Dedifferentiated amniotic fluid mesenchymal stem cell (primary cell): ENCODE measurements around the gene SLC20A1.
A peak's percentile ranks its signal among the peaks of the same experiment; 100 is the strongest.
"Not testable (repeated sequence)": the region's sequence is repeated elsewhere in the genome, so short reads cannot be mapped to it uniquely, and the experiment has no call there.

Experiments used
- DNase-seq: peaks from one replicate; pipeline ENCODE4 v3.0.0-alpha.2; 2016; ENCODE audit errors: extremely low spot score

The SLC20A1 gene

DNA sequence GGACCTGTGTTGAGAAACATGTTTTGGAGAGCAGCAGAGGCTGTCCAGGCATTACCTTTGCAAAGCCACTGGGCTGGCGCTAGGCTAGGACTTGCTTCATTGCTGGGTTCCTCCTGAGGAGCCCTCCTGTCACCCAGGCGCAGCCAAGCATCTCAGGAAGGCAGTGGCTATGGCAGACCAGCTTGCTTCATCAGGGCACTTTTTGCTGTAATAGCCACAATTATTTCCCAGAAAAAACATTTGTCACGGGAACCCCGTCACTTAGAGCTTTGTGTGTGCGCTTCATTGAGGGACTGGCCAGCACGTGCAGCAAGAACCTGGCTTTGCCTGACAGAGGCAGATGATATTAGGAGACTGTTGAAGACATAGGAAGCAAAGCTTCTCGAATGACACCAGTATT is 36.4 kb downstream of the SLC20A1 start:
- DNase-seq: no peak

DNA sequence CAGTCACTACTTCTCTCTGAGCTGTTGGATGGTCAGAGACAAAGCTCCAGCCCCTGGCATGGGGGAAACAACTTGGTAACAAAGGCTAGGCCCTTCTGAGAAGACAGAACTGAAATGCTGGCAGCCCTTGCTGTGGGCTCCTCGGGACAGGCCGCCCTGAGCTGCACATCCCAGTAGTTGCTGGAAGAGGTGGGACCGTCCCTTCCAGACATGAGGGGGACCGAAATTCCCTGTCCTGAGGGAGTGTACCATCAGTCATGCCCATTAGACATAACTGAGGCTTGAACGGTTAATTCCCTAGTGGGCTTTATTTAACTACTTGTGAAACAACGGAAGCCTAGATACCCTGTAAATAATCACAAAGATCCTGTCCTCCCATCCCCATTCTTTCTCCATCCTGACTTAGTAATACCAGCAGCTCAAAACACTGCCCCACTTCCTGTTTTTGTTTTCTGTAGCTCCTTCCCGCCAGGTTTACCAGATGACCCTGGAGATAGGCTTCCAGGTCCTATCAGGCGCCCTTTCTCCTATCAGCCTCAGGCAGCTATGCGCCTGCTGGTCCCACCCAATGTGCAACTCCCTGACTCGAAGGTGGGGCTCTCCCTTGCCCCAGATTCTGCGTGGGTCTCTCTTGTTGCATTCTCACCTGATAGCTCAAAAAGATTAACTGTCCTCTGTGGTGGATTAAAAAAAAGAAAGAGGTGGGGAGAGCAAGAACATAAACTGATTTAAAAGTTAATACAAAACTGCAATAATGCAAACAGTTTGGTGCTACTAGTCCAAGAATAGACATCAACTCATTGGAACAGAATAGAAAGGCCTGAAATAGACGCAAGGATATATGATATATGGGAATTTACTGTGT is 38.0 kb downstream of the SLC20A1 start:
- DNase-seq: no peak

- no peak for DNase-seq
These were observed 38.7 kb downstream of the SLC20A1 start for GRCh38 chr2:112684415-112684775.

- DNase-seq: no peak
These were observed 39.6 kb downstream of the SLC20A1 start for GRCh38 chr2:112685271-112685884.

GRCh38 chr2:112686348-112687217 is 40.8 kb downstream of the SLC20A1 start:
- DNase-seq: no peak

DNA sequence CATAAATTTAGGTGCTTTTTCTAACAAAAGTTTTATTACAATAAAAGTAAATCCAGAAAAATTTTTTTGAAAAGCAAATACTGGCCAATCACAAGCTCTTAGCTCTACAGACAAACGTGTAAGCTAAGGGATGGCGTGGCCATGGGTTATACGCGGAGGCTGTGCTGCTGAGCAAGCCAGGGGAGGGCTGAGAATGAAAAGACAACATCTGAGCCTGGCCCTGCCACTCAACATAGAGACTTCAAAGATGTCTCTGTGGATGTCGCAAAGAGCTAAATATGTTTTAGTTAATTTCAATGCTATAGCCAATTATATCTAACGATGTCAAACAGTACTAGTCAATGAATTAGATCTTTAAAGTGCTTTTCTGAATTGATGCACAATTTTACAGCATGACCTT is 41.8 kb downstream of the SLC20A1 start:
- DNase-seq: no peak

GRCh38 chr2:112688086-112688880 is 42.5 kb downstream of the SLC20A1 start:
- no peak for DNase-seq

- peak; percentile 39 for DNase-seq
These were observed 45.2 kb downstream of the SLC20A1 start for GRCh38 chr2:112690853-112691401.

DNA sequence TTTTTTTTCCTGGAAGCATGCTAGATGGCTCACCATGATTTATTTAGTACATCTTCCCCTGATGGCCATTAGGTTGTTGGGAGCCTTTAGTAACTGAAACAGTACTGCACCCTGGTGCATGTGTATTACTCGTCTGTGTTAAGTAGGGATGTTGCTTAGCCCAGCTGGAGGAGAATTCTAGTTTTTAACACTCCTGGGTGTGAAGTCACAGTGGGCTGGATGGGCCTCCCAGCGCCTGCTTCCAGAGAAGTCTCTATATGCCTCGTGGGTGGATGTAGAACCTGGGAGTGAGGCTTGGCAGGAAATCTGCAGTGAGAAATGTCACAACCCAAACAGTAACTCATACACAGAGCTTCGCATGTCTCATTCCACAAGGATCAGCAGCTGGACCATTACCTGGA is 46.1 kb downstream of the SLC20A1 start:
- DNase-seq: no peak

DNA sequence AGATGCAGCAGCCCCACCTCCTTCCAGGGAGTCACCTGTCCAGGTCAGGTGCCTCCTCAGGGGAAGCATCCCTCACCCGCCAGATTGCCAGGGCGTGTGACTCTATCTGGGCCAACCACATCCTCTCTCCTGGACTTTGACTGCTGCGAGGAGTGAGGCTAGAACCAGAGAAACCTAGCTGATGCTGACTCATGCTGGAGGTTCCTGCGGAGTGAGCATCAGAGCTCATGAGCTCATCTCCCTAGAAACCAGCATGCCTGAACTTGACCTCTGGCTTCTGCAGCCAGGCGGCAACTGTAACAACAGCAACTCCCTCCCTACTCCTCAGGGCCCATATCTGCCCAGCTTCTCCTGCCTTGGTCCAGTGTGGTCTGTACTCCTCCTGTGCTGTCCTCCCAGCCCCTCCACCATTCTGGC is 46.8 kb downstream of the SLC20A1 start:
- DNase-seq: peak; percentile 76

DNA sequence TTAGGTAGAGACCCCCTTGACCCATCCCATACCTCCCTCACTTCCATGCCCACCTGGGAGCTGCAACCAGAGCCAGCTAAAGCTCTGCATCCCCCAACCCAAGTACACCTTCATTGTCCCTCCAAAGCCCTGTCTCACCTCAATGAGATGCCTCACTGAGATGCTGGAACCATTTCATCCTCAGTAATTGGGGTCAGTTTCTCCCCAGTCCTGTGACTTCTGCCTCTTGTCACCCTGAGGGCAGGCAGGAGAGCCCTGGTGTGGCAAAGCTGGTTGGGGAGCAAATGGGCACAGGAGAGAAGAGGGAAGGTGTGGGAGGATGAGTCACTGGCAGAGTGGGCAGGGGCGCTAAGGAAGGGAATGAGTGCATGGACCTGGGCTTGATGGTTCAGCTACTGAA is 47.2 kb downstream of the SLC20A1 start:
- no peak for DNase-seq

GRCh38 chr2:112693596-112693995 is 47.9 kb downstream of the SLC20A1 start:
- DNase-seq: no peak

DNA sequence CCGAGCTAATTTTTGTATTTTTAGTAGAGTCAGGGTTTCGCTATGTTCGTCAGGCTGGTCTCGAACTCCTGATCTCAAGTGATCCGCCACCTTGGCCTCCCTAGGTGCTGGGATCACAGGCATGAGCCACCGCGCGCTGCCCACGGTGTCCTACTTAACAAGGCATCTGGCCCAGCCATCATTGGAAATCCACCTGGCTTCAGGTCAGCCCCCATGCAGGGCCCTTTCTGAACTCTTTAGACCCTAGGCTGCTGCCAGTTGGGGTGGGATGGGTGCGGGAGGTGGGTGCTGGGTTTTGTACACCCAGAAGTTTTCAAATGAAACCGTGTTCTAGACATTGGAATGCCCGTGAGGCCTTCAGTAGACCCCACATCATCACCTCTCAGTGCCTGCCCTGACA is 48.4 kb downstream of the SLC20A1 start:
- DNase-seq: no peak

GRCh38 chr2:112698834-112699515 is 53.2 kb downstream of the SLC20A1 start:
- no peak for DNase-seq

- no peak for DNase-seq
These were observed 54.4 kb downstream of the SLC20A1 start for GRCh38 chr2:112699984-112700667.

DNA sequence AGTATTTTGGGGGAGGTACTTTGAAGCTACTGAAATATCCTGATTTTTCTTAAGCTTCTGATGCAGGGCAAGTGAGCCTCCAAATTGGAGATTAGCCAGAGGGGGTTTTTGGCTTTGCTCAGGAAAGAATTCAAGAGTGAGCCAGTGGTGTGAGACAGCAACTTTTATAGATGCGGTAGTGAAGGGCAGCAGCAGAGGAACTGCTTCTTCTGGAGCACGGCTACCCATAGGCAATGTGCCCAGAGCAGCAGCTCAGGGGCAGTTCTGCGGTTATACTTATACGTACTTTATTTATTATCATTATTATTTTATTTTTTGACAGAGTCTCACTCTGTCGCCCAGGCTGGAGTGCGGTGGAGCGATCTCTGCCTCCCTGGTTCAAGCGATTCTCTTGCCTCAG is 55.3 kb downstream of the SLC20A1 start:
- no peak for DNase-seq

DNA sequence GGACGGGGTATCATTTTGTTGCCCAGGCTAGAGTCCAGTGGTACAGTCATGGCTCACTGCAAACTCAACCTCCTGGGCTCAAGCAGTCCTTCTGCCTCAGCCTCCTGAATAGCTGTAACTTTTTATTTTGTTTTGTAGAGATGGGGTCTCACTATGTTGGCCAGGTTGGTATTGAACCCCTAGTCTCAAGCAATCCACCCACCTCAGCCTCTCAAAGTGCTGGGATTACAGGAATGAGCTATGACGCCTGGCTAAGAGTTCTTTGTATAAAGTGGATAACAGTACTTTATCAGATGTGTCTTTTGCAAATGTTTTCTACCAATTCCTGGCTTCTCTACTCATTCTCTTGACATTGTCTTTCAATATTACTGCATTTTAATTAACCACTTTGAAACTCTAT is 57.9 kb downstream of the SLC20A1 start:
- no peak for DNase-seq

DNA sequence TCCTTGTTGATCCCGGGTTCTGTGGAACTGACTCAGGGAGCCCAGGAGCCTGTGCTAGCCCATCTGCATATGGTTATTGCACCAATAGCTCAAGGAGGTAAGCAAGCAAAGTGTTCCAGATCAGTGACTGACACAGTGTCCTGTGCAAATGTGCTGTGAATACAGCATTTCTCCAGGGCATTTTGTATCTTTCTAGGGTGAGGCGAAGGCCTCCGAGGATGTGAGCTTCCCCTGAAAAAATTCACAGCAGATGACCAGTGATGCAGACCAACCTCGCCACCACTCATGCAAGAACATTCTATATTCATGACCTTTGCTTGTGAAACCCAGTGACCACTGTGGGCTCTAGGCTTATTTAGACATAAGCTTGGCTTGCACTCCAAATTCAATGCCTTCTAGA is 59.8 kb downstream of the SLC20A1 start:
- DNase-seq: no peak

DNA sequence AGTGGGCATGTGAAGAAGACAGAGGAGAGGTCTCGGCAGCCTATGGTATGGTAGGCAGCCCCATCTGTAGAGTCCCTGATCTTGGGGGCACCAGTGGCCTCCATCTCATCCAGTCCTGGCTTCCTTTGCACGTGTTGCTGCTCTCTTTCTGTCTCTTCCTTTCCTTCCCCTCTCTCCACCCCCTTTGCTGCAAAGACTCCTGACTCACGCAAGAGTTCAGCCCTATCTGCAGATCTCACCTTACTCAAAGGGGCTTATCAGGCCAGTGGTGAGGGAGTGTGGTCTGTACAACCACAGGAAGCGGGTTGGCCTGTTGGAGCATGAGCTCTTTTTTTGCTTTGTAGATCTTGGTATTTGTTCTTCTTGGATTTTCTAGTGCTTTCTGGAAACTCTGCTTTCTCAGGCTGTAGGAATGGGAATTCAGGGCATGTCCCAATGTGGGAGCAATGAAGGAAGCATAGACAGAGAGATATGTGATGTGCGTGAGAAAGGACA is 60.5 kb downstream of the SLC20A1 start:
- no peak for DNase-seq

DNA sequence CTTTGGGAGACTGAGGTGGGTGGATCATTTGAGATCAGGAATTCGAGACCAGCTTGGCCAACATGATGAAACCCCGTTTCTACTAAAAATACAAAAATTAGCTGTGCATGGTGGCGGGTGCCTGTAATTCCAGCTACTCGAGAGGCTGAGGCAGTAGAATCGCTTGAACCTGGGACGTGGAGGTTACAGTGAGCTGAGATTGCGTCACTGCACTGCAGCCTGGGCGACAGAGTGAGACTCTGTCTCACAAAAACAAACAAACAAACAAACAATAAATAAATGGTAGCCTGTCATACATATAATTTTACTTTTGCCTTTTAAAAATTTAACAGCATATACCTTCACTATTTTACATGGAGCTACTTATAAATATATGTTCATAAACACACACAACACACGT is 61.2 kb downstream of the SLC20A1 start:
- not testable (repeated sequence) for DNase-seq
